HCT116 (cell line): Measurements from ENCODE around the gene CRISP3. TPM values are rescaled to one million over a fixed set of nuclear protein-coding genes. Genes with fewer than 3 reads are reported as not detected.

Source experiments
- ATAC-seq: fragments of 200-7000 bp; cut with Tn5 transposase; 2 replicates; pipeline ENCODE4 v1.9.1; 2020; ENCODE audit warnings: mild to moderate bottlenecking, moderate library complexity
- BruUV-seq: library from RNA; stranded (reverse); fragments of 400-500 nt; replicated peaks from 2 replicates; lab custom pipeline; 2021; lab: Mats Ljungman, UMichigan
- CTCF ChIA-PET: fragments of 300-600 bp; sonication (Branson Sonifier 250); formaldehyde crosslinking; loops from one replicate; lab custom pipeline; 2021; ENCODE audit warnings: antibody characterized with exemption; lab: Charles Lee
- POLR2A ChIA-PET: fragments of 300-600, 350-600 bp; sonication (Branson Sonifier 250); formaldehyde crosslinking; loops from one replicate; lab custom pipeline; 2021; ENCODE audit warnings: antibody characterized with exemption; lab: Charles Lee
- RAD21 ChIA-PET, 2 experiments: fragments of 300-600 bp; sonication (Branson Sonifier 250); formaldehyde crosslinking; loops; one replicate each; lab custom pipeline; 2023; ENCODE audit warnings: low total read pairs in 2 of 2; ENCODE audit not compliant: uncharacterized antibody in 2 of 2, unreplicated experiment in 2 of 2, low non-redundant PET in 1 of 2; lab: Charles Lee
- DNase-seq: peaks from one replicate; pipeline ENCODE4 v3.0.0-alpha.2; 2010; ENCODE audit warnings: low read depth, low spot score
- H2AFZ ChIP-seq: fragments of 200-600 bp; shearing (Covaris generic), sonication (generic); 2 replicates; pipeline ENCODE4 v1.6.1; 2017; ENCODE audit warnings: low read depth, mixed run types, mixed read lengths, antibody characterized with exemption, low read length; ENCODE audit not compliant: poor library complexity, severe bottlenecking
- H3K27ac ChIP-seq: 2 replicates; pipeline ENCODE4 v1.5.1; 2012; ENCODE audit warnings: low read depth, low read length
- H3K27me3 ChIP-seq: fragments of 200-600 bp; sonication (generic); 2 replicates; pipeline ENCODE4 v1.6.1; 2016; ENCODE audit warnings: mixed run types, low read length, mixed read lengths; ENCODE audit not compliant: insufficient read depth
- H3K36me3 ChIP-seq, 2 experiments: fragments of 200-500 bp in 1 of 2; fragments of 200-600 bp in 1 of 2; sonication (Bioruptor generic) in 1 of 2; sonication (generic) in 1 of 2; 2 replicates each; pipeline versions ENCODE4 v1.5.1 to v1.6.1; 2014 to 2016; ENCODE audit warnings: low read length in 2 of 2, inconsistent platforms in 1 of 2, mixed read lengths in 1 of 2, mixed run types in 1 of 2; ENCODE audit not compliant: insufficient read depth in 2 of 2, control insufficient read depth in 1 of 2
- H3K4me1 ChIP-seq, 2 experiments: fragments of 200-600 bp in 1 of 2; sonication (generic) in 1 of 2; 2 replicates each; pipeline versions ENCODE4 v1.5.1 to v1.6.1; 2012 to 2017; ENCODE audit warnings: low read length in 2 of 2, inconsistent platforms in 1 of 2, mild to moderate bottlenecking in 1 of 2, mixed read lengths in 1 of 2, mixed run types in 1 of 2, moderate library complexity in 1 of 2; ENCODE audit not compliant: insufficient read depth in 2 of 2, control insufficient read depth in 1 of 2
- H3K4me2 ChIP-seq: fragments of 200-600 bp; sonication (generic); 2 replicates; pipeline ENCODE4 v1.6.1; 2017; ENCODE audit warnings: mixed run types, low read length, mixed read lengths
- H3K4me3 ChIP-seq, 2 experiments: fragments of 200-600 bp in 1 of 2; sonication (generic) in 1 of 2; replicated peaks in 1 of 2; 2 replicates each; pipeline ENCODE4 v1.5.1; 2011 to 2016; ENCODE audit warnings: low read length in 2 of 2, control low read depth in 1 of 2, low read depth in 1 of 2, mild to moderate bottlenecking in 1 of 2, mixed read lengths in 1 of 2, mixed run types in 1 of 2
- H3K79me2 ChIP-seq: fragments of 200-600 bp; sonication (generic); 2 replicates; pipeline ENCODE4 v1.6.1; 2017; ENCODE audit warnings: mild to moderate bottlenecking, mixed run types, low read length, moderate library complexity, mixed read lengths; ENCODE audit not compliant: insufficient read depth
- H3K9ac ChIP-seq: fragments of 200-600 bp; sonication (generic); 2 replicates; pipeline ENCODE4 v1.6.1; 2016; ENCODE audit warnings: low read length, mixed read lengths
- H3K9me2 ChIP-seq: fragments of 200-600 bp; sonication (generic), shearing (Covaris generic); 2 replicates; pipeline ENCODE4 v1.6.1; 2017; ENCODE audit warnings: mixed run types, mild to moderate bottlenecking, moderate library complexity; ENCODE audit not compliant: insufficient read depth
- H3K9me3 ChIP-seq, 2 experiments: fragments of 200-500 bp in 1 of 2; fragments of 200-600 bp in 1 of 2; sonication (Bioruptor generic) in 1 of 2; sonication (generic) in 1 of 2; 2 replicates each; pipeline ENCODE4 v1.6.1; 2014 to 2017; ENCODE audit warnings: low read length in 2 of 2, mixed read lengths in 2 of 2, inconsistent platforms in 1 of 2, low read depth in 1 of 2, mild to moderate bottlenecking in 1 of 2, mixed run types in 1 of 2, moderate library complexity in 1 of 2; ENCODE audit not compliant: control insufficient read depth in 1 of 2, insufficient read depth in 1 of 2
- H4K20me1 ChIP-seq: fragments of 200-600 bp; sonication (generic), shearing (Covaris generic); 2 replicates; pipeline ENCODE4 v1.6.1; 2017; ENCODE audit warnings: mixed run types, mild to moderate bottlenecking, moderate library complexity; ENCODE audit not compliant: insufficient read depth
- EGR1 ChIP-seq: IDR thresholded peaks from 2 replicates; pipeline ENCODE4 v1.6.1; 2012; ENCODE audit warnings: low read depth
- FOSL1 ChIP-seq: IDR thresholded peaks from 2 replicates; pipeline ENCODE4 v1.6.1; 2012; ENCODE audit warnings: low read depth
- JUND ChIP-seq: IDR thresholded peaks from 2 replicates; pipeline ENCODE4 v1.6.1; 2012
- POLR2A ChIP-seq: IDR thresholded peaks from 2 replicates; pipeline ENCODE4 v1.7.0; 2011; ENCODE audit warnings: borderline replicate concordance; ENCODE audit not compliant: insufficient read depth, insufficient read length; ENCODE audit errors: extremely low read depth
- POLR2AphosphoS5 ChIP-seq: IDR thresholded peaks from 2 replicates; pipeline ENCODE4 v1.6.1; 2011; ENCODE audit warnings: mild to moderate bottlenecking, low read depth, low read length, moderate library complexity
- SP1 ChIP-seq: IDR thresholded peaks from 2 replicates; pipeline ENCODE4 v1.6.1; 2012; ENCODE audit warnings: low read depth
- SRF ChIP-seq: IDR thresholded peaks from 2 replicates; pipeline ENCODE4 v1.6.1; 2012; ENCODE audit warnings: low read depth
- TCF7L2 ChIP-seq: IDR thresholded peaks from 2 replicates; pipeline ENCODE4 v1.7.0; 2011; ENCODE audit warnings: borderline replicate concordance, inconsistent platforms; ENCODE audit not compliant: insufficient read depth, insufficient read length; ENCODE audit errors: extremely low read depth
- ZFX ChIP-seq: fragments of 450-650 bp; IDR thresholded peaks from 2 replicates; pipeline ENCODE4 v1.6.1; 2017
- intact Hi-C: fragments of 100-400 bp; cut with micrococcal nuclease; formaldehyde crosslinking; loops from 2 replicates; pipeline ENCODE4 v1.10.0; 2022
- total RNA-seq: library from RNA; stranded (reverse); gene quantifications from one replicate; pipeline ENCODE4 v1.2.1, GENCODE V29; 2021; ENCODE audit not compliant: unreplicated experiment

The CRISP3 gene
- total RNA-seq, 1 experiment from 2014 or later, result not detected

- intact Hi-C loops, result no loop called here
- Histone ChIP-seq H3K27ac (no peak overlapping the region), H3K4me3 (no peak overlapping the region), H2AFZ (no peak overlapping the region), H3K9me2 (no peaks in the 10 kb centered on the region), H3K4me1 (no peaks in the 10 kb centered on the region), H3K9ac (no peak overlapping the region), H3K4me2 (no peak overlapping the region), H3K36me3 (no peaks in the 10 kb centered on the region), H3K79me2 (no peaks in the 10 kb centered on the region)
- CTCF ChIA-PET, result no interaction called here
- RAD21 ChIA-PET, result no interaction called here
- no peak for ATAC-seq
- BruUV-seq, result no TSS peak
- POLR2A ChIA-PET, result no interaction called here
- no peak for TF ChIP-seq TCF7L2
- TF ChIP-seq SP1, result no peak
- TF ChIP-seq, all 23 proteins: peak for 0
- H3K27me3 ChIP-seq, result no peaks in the 10 kb centered on the region
- DNase-seq, result no peak
- no peaks in the 10 kb centered on the region for H4K20me1 ChIP-seq
- no peaks in the 10 kb centered on the region for H3K9me3 ChIP-seq
Measured at GRCh38 chr6:49739423-49739822, 4.8 kb downstream of the CRISP3 start.

GRCh38 chr6:49736017-49736508 is 8.1 kb downstream of the CRISP3 start:
- Histone ChIP-seq H3K27ac (no peak overlapping the region), H3K9ac (no peak overlapping the region), H3K27me3 (no peaks in the 10 kb centered on the region), H3K4me2 (no peak overlapping the region), H3K9me3 (no peaks in the 10 kb centered on the region), H3K9me2 (no peaks in the 10 kb centered on the region), H3K4me3 (no peak overlapping the region), H3K79me2 (no peaks in the 10 kb centered on the region), H3K36me3 (no peaks in the 10 kb centered on the region), H3K4me1 (no peaks in the 10 kb centered on the region), H2AFZ (no peak overlapping the region), H4K20me1 (no peaks in the 10 kb centered on the region)
- intact Hi-C loops, result no loop called here
- no peak for TF ChIP-seq POLR2A
- no peak for TF ChIP-seq SP1
- no peak for TF ChIP-seq POLR2AphosphoS5
- no peak for TF ChIP-seq FOSL1
- TF ChIP-seq ZFX, result no peak
- no peak for TF ChIP-seq EGR1
- no peak for TF ChIP-seq SRF
- no peak for TF ChIP-seq JUND
- DNase-seq, result no peak
- BruUV-seq, result no TSS peak
- ChIA-PET CTCF (no interaction called here), POLR2A (no interaction called here), RAD21 (no interaction called here)
- no peak for ATAC-seq
